ENCODE results near the gene RDH5. TPM values are rescaled to one million over a fixed set of nuclear protein-coding genes. Genes with fewer than 3 reads are reported as not detected.

The RDH5 gene
- total RNA-seq, 1 experiment from 2014 or later, result 6.0 TPM

DNA sequence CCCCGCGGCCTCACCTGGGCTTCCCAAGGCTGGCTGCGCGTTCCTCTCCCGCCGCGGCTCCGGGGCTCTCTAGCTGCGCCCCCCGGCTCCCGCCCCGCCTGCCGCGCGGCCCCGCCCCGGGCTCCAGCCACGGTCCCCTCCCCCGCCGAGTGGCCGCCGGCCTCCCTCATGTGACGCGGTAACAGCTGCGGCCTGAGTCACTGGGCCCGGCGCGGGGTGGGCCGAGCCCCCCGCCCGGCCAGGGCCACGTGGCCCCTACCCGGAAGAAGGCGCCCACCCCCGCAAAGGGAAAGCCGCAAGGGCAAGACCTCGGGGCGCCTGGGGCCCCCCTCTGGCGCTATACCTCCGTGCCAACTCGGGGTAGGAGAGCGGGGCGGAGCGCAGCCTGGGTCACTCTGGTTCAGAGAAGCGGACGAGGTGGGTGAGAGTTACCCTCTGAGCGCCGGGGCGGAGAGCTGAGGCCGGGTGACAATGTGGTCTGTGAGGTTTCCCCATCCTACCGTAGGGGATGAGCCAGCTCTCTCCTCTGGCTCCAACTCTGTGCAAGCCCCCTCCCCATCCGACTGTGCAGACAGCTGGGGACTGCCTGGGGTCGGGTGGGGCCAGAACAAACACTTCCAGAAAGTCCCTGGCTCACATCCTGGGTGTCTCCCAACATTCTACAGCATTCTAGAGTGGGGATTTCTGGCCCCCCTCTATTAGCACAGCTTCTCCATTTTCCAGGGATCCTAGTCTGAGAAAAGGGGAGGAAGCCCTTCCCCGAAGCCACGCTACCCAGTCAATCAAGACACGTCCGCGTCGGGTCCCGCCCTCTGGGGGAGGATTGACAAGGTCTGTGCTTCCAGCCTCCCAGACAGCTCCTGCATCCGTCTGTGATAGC lies 9.0 kb downstream of the RDH5 start, which contains the start of gene CD63:
CD63 (minus strand) TSS at position 71 of the 880 bp plus-strand sequence. CDS start 668 bp downstream, outside the sequence.
- CTCF ChIA-PET, result interaction anchor here (0.5 to 3.6 kb wide), 8 partner anchors 9 to 311 kb away, joined by 3 to 32 read pairs (median 4); partner anchors contain the start of genes OR6C2, ORMDL2, RDH5 and SARNP

DNA sequence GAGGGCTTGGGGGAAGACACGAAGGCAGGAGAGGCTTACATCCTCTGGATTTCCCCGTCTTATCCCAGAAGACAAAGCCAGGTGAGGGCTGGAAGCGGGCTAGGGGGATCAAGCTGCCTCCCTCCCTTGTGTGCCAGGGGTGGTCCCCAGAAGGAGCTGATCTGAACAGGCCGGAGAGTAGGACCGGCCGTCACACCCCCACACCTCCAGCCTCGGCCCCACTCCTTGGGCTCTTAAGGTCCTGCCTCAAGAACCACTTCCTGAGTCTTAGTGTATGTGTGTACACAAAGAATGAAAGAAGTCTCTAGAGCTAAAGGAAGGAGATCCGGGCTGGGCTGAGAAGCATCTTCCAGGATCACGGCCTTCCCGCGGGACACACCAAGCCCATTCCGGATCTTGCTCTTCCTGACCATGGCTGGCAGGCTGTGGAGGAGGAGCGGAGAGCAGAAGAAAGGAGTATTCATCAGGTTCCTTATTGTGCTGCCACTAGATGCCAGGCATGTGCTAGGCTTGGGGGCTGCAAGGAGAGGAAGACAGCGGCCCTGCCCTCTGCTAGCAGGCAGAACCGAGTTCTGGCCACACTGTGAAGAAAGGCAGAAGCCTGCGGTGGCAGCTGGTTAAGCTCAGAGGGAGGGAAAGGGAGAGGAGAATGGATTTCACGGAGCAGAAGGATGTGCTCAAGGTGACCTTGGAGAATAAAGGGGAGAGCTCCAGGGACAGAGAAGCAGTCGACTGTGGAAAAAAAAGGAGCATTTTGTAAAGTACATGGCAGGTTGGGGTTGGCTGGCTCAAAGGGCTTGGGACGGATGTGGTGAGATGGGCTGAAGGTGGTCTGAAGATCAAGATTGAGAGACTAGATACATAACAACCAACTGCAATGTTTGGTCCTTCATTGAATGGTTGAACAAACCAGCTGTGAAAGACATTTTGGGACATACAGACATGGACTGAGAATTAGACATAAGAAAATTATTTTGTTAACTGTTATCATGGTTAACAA lies 9.9 kb downstream of the RDH5 start:
- TF ChIP-seq, protein P1, sequence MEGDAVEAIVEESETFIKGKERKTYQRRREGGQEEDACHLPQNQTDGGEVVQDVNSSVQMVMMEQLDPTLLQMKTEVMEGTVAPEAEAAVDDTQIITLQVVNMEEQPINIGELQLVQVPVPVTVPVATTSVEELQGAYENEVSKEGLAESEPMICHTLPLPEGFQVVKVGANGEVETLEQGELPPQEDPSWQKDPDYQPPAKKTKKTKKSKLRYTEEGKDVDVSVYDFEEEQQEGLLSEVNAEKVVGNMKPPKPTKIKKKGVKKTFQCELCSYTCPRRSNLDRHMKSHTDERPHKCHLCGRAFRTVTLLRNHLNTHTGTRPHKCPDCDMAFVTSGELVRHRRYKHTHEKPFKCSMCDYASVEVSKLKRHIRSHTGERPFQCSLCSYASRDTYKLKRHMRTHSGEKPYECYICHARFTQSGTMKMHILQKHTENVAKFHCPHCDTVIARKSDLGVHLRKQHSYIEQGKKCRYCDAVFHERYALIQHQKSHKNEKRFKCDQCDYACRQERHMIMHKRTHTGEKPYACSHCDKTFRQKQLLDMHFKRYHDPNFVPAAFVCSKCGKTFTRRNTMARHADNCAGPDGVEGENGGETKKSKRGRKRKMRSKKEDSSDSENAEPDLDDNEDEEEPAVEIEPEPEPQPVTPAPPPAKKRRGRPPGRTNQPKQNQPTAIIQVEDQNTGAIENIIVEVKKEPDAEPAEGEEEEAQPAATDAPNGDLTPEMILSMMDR (IDR thresholded peaks at IDR 0.05; ENCODE audit: insufficient read depth in 1 of 2, low read depth in 1 of 2, low read length in 1 of 2, severe bottlenecking in 1 of 2, unreplicated experiment in 1 of 2), result no peak
- POLR2A ChIA-PET, result interaction anchor here (0.5 to 1.8 kb wide), 5 partner anchors 9 to 1450 kb away, joined by 3 to 14 read pairs (median 3); partner anchors contain the start of genes CBX5, ORMDL2, RDH5 and SARNP
- Histone ChIP-seq H3K9me3 (no peaks in the 10 kb centered on the region), H3K27me3 (replicated peaks; ENCODE audit: control insufficient read depth, insufficient read depth, low read length) (no peaks in the 10 kb centered on the region), H3K36me3 (ENCODE audit: control insufficient read depth, insufficient read depth, low read length) (peaks cover 1% of the 10 kb centered on the region), H3K4me3 (ENCODE audit: low read depth, low read length) (peak overlapping the region; percentile 90), H3K4me1 (peaks cover 16% of the 10 kb centered on the region; the same call in 1 of the 2 replicates)
- CTCF ChIA-PET, result interaction anchor here (0.5 to 3.6 kb wide), 6 partner anchors 8 to 310 kb away, joined by 3 to 32 read pairs (median 8); partner anchors contain the start of genes ORMDL2, RDH5 and SARNP
- H3K4me1 Mint-ChIP-seq (ENCODE audit: low read depth, unreplicated experiment), result peaks cover 14% of the 10 kb centered on the region
- peaks cover 36% of the 10 kb centered on the region for H3K36me3 Mint-ChIP-seq (ENCODE audit: insufficient read depth, unreplicated experiment)
- peak overlapping the region; percentile 90 for H3K4me3 Mint-ChIP-seq (ENCODE audit: unreplicated experiment)
- intact Hi-C loops (cut with micrococcal nuclease; ENCODE audit: unreplicated experiment), result no loop called here
- DNase-seq, result no peak
- no TSS peak for BruUV-seq (replicated peaks)
- no peaks in the 10 kb centered on the region for H3K27me3 Mint-ChIP-seq (ENCODE audit: insufficient read depth, unreplicated experiment)
- peak overlapping the region; percentile 93 for H3K27ac Mint-ChIP-seq (ENCODE audit: unreplicated experiment)
- H3K9me3 Mint-ChIP-seq (ENCODE audit: unreplicated experiment), result no peaks in the 10 kb centered on the region

More for the DNA sequence above, 9.0 kb downstream of the RDH5 start, which contains the start of gene CD63:
- DNase-seq, result peak; percentile 84 to 86
- Mint-ChIP-seq H3K36me3 (ENCODE audit: insufficient read depth, unreplicated experiment) (peaks cover 45% of the 10 kb centered on the region), H3K4me3 (ENCODE audit: unreplicated experiment) (peak within 1 kb of the TSS; percentile 90), H3K9me3 (ENCODE audit: unreplicated experiment) (no peaks in the 10 kb centered on the region), H3K27me3 (ENCODE audit: insufficient read depth, unreplicated experiment) (no peaks in the 10 kb centered on the region), H3K27ac (ENCODE audit: unreplicated experiment) (peak within 1 kb of the TSS; percentile 93), H3K4me1 (ENCODE audit: low read depth, unreplicated experiment) (peaks cover 14% of the 10 kb centered on the region)
- POLR2A ChIA-PET, result interaction anchor here (0.5 to 1.8 kb wide), 11 partner anchors 9 to 1449 kb away, joined by 3 to 14 read pairs (median 3); partner anchors contain the start of genes CBX5, ORMDL2, RDH5 and SARNP
- TF ChIP-seq, protein P1 (IDR thresholded peaks at IDR 0.05; ENCODE audit: insufficient read depth in 1 of 2, low read depth in 1 of 2, low read length in 1 of 2, severe bottlenecking in 1 of 2, unreplicated experiment in 1 of 2), result no peak
- peak within 1 kb of the TSS; percentile 90 for H3K4me3 ChIP-seq (ENCODE audit: low read depth, low read length)
- TSS peak; percentile 72 for BruUV-seq (replicated peaks)
- intact Hi-C loops (cut with micrococcal nuclease; ENCODE audit: unreplicated experiment), result no loop called here
- peaks cover 3% of the 10 kb centered on the region for H3K36me3 ChIP-seq (ENCODE audit: control insufficient read depth, insufficient read depth, low read length)
- no peaks in the 10 kb centered on the region for H3K27me3 ChIP-seq (replicated peaks; ENCODE audit: control insufficient read depth, insufficient read depth, low read length)
- H3K9me3 ChIP-seq, result no peaks in the 10 kb centered on the region
- peaks cover 16% of the 10 kb centered on the region for H3K4me1 ChIP-seq
